Peyer's patch (tissue), 4 donors: ENCODE results near the gene CLDN1. TPM values are rescaled to one million over a fixed set of nuclear protein-coding genes. Genes with fewer than 3 reads are reported as not detected.

ENCODE experiments used
- DNase-seq, 3 donors: peaks; one replicate each; pipeline ENCODE4 v3.0.0-alpha.2; 2017 to 2019
- H3K27ac ChIP-seq, 4 donors: fragments of 200-600 bp; sonication (generic); one replicate each; pipeline ENCODE4 v1.5.1; 2016 to 2019
- H3K27me3 ChIP-seq, 2 donors: fragments of 200-600 bp; sonication (generic); one replicate each; pipeline ENCODE4 v1.5.1; 2019
- H3K36me3 ChIP-seq, 3 donors: fragments of 200-600 bp; sonication (generic); one replicate each; pipeline ENCODE4 v1.5.1; 2016 to 2019
- H3K4me1 ChIP-seq, 4 donors: fragments of 200-600 bp; sonication (generic); one replicate each; pipeline ENCODE4 v1.5.1; 2016 to 2019
- H3K4me3 ChIP-seq, 4 donors: fragments of 200-600 bp; sonication (generic); 1 replicate in 3 of 4; 2 replicates in 1 of 4; pipeline ENCODE4 v1.5.1; 2016 to 2019; ENCODE audit warnings: mild to moderate bottlenecking in 1 of 4
- H3K9me3 ChIP-seq, 4 donors: fragments of 200-600 bp; sonication (generic); one replicate each; pipeline ENCODE4 v1.5.1; 2016 to 2019; ENCODE audit warnings: mild to moderate bottlenecking in 1 of 4
- POLR2A ChIP-seq, 2 donors: fragments of 450-650 bp; IDR thresholded peaks; one replicate each; pipeline ENCODE4 v1.5.1; 2017; ENCODE audit warnings: antibody characterized with exemption in 2 of 2, mild to moderate bottlenecking in 2 of 2, moderate library complexity in 2 of 2
- total RNA-seq, 4 donors: library from RNA; depleted of rRNA; stranded (reverse); fragments of >200 nt; gene quantifications; one replicate each; pipeline ENCODE4 v1.1.0, GENCODE V29; 2016
- TF ChIP-seq, protein P1 (sequence below), 6 experiments: fragments of 450-650 bp in 4 of 6; fragments of 200-600 bp in 2 of 6; sonication (generic) in 1 of 6; IDR thresholded peaks; one replicate each; pipeline ENCODE4 v1.5.1; 2017 to 2019; ENCODE audit warnings: antibody characterized with exemption in 6 of 6, mild to moderate bottlenecking in 3 of 6, moderate library complexity in 1 of 6

The CLDN1 gene
- total RNA-seq, 4 donors from 2014 or later: 0.35 to 1.1 TPM; not detected in 2

DNA sequence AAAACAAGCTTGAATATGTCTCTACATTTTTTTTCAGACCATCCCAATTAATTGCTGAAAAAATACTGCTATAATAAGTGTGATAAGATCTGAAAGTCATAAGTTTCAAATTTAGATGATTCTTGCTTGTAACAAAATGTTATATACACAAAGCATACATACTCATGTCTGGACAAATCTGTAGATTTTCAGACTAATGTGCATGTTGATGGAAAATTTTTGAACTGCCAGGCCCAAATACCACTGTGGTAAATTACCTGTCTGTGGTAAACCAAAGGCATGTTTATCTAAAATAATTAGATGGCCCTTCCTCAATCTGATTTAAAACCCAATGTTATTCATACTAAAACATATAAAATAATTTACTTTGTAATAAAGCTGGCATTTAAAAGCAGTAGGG lies 34.0 kb upstream of the CLDN1 start:
- no peak for DNase-seq
- H3K27ac ChIP-seq: no peak overlapping the region
- H3K4me1 ChIP-seq: no peaks in the 10 kb centered on the region
- no peaks in the 10 kb centered on the region for H3K36me3 ChIP-seq
- no peak overlapping the region for H3K4me3 ChIP-seq
- no peaks in the 10 kb centered on the region for H3K9me3 ChIP-seq
- no peaks in the 10 kb centered on the region for H3K27me3 ChIP-seq
- TF ChIP-seq POLR2A (IDR thresholded peaks at IDR 0.05): no peak
- TF ChIP-seq, protein P1, sequence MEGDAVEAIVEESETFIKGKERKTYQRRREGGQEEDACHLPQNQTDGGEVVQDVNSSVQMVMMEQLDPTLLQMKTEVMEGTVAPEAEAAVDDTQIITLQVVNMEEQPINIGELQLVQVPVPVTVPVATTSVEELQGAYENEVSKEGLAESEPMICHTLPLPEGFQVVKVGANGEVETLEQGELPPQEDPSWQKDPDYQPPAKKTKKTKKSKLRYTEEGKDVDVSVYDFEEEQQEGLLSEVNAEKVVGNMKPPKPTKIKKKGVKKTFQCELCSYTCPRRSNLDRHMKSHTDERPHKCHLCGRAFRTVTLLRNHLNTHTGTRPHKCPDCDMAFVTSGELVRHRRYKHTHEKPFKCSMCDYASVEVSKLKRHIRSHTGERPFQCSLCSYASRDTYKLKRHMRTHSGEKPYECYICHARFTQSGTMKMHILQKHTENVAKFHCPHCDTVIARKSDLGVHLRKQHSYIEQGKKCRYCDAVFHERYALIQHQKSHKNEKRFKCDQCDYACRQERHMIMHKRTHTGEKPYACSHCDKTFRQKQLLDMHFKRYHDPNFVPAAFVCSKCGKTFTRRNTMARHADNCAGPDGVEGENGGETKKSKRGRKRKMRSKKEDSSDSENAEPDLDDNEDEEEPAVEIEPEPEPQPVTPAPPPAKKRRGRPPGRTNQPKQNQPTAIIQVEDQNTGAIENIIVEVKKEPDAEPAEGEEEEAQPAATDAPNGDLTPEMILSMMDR (IDR thresholded peaks at IDR 0.05): no peak

DNA sequence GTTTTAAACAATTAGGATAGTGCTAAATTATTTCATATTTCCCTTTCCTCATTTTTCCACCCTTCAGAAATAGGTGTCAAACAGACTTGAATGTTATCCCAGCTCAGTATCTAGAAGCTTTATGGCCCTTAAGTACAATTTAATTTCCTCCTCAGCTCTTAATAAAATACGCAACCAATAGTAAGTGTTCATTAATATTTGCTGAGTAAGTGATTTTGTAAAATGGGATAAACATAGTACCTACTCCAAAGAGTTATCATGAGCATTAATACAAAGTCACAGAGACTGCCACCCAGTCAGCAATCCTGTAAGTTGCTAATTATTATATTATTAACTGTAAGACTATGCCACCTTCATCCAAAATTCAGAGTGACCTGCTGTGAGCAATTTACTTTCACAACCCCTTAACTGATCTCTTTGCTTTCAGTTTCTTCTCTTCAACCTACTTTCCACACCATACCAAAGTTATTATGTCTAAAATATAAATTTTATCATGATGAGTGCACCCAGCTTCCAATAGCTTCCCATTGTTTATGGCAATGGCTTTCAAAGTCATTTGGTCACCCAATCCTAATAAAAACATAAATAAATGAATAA lies 30.7 kb upstream of the CLDN1 start:
- no peak overlapping the region for H3K27ac ChIP-seq

DNA sequence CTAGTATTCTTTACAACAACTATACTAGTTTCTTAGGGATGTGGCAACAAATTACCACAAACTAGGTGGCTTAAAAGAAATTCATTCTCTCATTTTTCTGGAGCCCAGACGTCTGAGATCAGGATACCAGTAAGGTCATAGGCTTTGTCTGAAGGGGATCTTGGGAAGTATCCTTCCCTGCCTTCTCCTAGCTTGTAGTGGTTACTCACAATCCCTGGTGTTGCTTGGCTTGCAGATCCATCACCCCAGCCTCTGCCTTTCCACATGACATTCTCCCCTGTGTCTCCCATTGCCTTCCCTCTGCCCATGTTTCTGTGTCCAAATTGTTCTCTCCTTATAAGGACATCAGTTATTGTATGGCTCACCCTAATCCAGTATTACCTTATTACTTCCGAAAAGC lies 24.3 kb upstream of the CLDN1 start:
- Histone ChIP-seq H3K27ac (no peak overlapping the region), H3K4me3 (no peak overlapping the region), H3K27me3 (no peaks in the 10 kb centered on the region), H3K9me3 (no peaks in the 10 kb centered on the region), H3K36me3 (no peaks in the 10 kb centered on the region), H3K4me1 (no peaks in the 10 kb centered on the region)
- TF ChIP-seq, protein P1 (IDR thresholded peaks at IDR 0.05): no peak
- TF ChIP-seq POLR2A (IDR thresholded peaks at IDR 0.05): no peak
- no peak for DNase-seq

More for the DNA sequence above, 30.7 kb upstream of the CLDN1 start:
- no peak for TF ChIP-seq POLR2A (IDR thresholded peaks at IDR 0.05)
- TF ChIP-seq, protein P1 (IDR thresholded peaks at IDR 0.05): no peak
- DNase-seq: no peak
- Histone ChIP-seq H3K9me3 (no peaks in the 10 kb centered on the region), H3K27me3 (no peaks in the 10 kb centered on the region), H3K4me1 (no peaks in the 10 kb centered on the region), H3K4me3 (no peak overlapping the region), H3K36me3 (no peaks in the 10 kb centered on the region)

DNA sequence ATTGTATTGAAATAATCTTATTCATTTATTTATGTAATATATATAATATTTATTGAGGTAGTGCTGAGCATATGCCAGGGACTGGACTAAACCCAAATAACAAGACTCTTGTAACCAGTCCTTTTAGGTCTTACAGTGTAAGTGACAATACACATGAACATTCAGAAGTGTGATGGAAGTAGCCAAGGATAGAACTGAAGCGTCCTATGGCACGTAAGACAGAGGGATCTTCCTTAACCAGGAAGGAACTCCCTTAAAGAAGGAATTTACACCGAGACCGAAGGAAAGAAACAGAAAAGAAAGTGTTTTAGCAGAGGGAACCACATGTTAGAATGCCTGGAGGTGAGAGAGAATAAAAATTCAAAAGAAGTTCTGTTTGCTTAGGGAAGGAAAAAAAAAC lies 23.6 kb upstream of the CLDN1 start:
- H3K27me3 ChIP-seq: no peaks in the 10 kb centered on the region
- H3K9me3 ChIP-seq: no peaks in the 10 kb centered on the region
- no peak for DNase-seq
- H3K4me1 ChIP-seq: no peaks in the 10 kb centered on the region
- H3K27ac ChIP-seq: no peak overlapping the region
- TF ChIP-seq, protein P1 (IDR thresholded peaks at IDR 0.05): no peak
- no peak for TF ChIP-seq POLR2A (IDR thresholded peaks at IDR 0.05)
- H3K4me3 ChIP-seq: no peak overlapping the region
- no peaks in the 10 kb centered on the region for H3K36me3 ChIP-seq

DNA sequence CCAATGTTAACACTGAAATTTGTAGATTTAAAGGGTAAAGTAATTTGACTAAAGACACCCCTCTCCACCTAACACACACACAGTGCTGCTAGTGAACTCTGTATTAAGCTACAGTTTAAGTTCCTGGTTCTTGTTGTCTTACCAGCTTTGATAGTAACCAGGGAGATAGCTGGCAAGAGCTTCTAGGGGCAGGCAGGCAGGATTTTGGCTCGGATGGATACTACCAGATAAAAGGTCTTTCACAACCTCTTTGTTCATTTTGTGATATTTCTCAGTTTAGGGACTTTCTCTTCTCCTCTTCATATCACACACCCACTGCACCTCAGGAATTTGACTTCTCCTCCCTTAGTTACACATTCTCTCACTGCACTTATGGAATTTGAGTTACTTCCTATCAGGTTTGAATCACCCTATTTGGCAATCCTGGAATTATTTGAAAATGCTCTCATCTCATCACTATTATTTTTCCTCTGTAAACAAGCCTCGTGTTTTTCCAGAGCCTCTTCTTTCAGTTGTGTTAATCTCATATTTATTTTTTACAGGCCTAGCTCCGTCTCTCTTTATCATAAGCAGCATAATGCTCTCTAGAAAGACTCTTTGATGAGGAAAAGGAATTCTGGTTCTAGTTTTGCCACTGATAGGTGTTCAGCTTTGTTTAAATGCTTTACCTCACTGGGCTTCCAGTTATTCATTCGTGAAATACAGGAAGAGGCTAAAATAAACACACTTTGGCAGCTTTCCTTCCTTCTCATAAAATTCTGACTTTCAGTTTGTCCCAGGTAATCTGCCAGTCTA lies 23.0 kb upstream of the CLDN1 start:
- Histone ChIP-seq H3K4me3 (no peak overlapping the region), H3K27me3 (no peaks in the 10 kb centered on the region), H3K36me3 (no peaks in the 10 kb centered on the region), H3K9me3 (no peaks in the 10 kb centered on the region), H3K4me1 (no peaks in the 10 kb centered on the region), H3K27ac (peak overlapping the region in 1 of 4 donors; percentile 30)
- TF ChIP-seq, protein P1 (IDR thresholded peaks at IDR 0.05): no peak
- no peak for TF ChIP-seq POLR2A (IDR thresholded peaks at IDR 0.05)
- no peak for DNase-seq
